Lower leg skin (tissue), 3 donors: Measurements from ENCODE around the gene AMN1.
"Not testable (repeated sequence)": the region's sequence is repeated elsewhere in the genome, so short reads cannot be mapped to it uniquely, and the experiment has no call there.

Experiments
- CTCF ChIP-seq, 3 donors: fragments of 450-650 bp; IDR thresholded peaks; one replicate each; pipeline ENCODE4 v1.5.1; 2016; ENCODE audit warnings: antibody characterized with exemption in 3 of 3, mild to moderate bottlenecking in 3 of 3, moderate library complexity in 2 of 3
- POLR2A ChIP-seq, 2 donors: fragments of 450-650 bp; IDR thresholded peaks; one replicate each; pipeline ENCODE4 v1.6.1; 2016 to 2017; ENCODE audit warnings: antibody characterized with exemption in 2 of 2, mild to moderate bottlenecking in 1 of 2, moderate library complexity in 1 of 2

- TF ChIP-seq CTCF, POLR2A (IDR thresholded peaks at IDR 0.05): not testable (repeated sequence)
These were observed 38.9 kb downstream of the AMN1 start for GRCh38 chr12:31689921-31690320.
